Epithelial cell of esophagus (primary cell): ENCODE results near the gene MBLAC1.

Experiments used
- DNase-seq: peaks from one replicate; pipeline ENCODE4 v3.0.0; 2010; ENCODE audit warnings: low read depth
- H3K4me3 ChIP-seq: 2 replicates; pipeline ENCODE4 v1.5.1; 2011; ENCODE audit warnings: mild to moderate bottlenecking, low read length, control low read depth
- TF ChIP-seq, protein P1 (sequence below): IDR thresholded peaks from 2 replicates; pipeline ENCODE4 v1.5.1; 2011; ENCODE audit warnings: low read depth, mild to moderate bottlenecking, low read length, control low read depth, inconsistent platforms; ENCODE audit not compliant: insufficient read depth; ENCODE audit errors: missing control alignments

Gene MBLAC1

DNA sequence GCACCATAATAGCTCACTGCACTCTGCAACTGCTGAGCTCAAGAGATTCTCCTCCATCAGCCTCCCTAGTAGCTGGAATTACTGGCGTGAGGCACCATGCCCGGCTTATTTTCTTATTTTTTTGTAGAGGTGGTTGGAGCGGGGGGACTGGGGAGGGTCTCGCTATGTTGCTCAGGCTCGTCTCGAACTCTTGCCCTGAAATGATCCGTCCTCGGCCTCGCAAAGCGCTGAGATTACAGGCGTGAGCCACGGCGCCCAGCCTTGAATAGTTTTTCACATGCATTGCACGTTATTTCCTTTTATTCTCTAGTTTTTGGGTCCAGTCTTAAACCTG, 21.4 kb downstream of the MBLAC1 start:
- DNase-seq: no peak
- TF ChIP-seq, protein P1, sequence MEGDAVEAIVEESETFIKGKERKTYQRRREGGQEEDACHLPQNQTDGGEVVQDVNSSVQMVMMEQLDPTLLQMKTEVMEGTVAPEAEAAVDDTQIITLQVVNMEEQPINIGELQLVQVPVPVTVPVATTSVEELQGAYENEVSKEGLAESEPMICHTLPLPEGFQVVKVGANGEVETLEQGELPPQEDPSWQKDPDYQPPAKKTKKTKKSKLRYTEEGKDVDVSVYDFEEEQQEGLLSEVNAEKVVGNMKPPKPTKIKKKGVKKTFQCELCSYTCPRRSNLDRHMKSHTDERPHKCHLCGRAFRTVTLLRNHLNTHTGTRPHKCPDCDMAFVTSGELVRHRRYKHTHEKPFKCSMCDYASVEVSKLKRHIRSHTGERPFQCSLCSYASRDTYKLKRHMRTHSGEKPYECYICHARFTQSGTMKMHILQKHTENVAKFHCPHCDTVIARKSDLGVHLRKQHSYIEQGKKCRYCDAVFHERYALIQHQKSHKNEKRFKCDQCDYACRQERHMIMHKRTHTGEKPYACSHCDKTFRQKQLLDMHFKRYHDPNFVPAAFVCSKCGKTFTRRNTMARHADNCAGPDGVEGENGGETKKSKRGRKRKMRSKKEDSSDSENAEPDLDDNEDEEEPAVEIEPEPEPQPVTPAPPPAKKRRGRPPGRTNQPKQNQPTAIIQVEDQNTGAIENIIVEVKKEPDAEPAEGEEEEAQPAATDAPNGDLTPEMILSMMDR: no peak
- peak overlapping the region; percentile 87 for H3K4me3 ChIP-seq

DNA sequence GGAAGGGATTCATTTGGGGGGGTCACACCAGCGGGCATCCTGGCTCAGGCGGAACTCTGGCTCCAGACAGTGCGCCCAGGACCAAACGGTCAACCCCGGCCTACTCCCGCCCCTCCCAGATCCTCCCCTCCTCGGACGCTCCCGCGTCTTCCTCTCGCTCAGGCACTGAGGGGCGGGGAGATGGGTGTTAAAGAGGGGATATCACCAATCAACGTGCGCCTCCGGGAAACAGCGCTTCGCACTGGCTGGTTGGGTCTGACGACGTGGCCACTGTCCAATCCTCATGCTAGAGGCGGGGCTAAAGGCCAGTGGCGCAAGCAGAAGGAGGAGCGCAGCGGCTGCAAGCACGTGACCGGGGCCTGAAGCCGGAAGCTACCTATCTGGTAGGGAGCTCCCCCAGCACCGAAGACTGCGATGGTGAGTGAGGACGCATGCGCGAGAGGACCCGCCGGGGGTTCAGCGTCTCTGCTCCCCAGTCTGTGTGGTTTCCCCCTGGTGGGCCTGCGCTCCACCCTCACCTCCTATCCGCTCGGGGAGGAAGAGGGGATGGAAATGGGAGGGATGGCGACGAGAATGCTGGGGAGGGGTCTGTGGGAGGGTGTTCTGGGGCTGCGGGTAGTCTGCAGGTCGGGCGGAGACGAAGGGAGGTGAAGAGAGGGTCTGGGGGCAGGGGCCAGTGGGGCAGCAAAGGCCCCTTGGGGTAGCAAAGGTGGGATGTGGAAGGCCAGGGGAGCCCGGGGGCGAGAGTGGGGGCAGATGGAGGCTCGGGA, 22.0 kb downstream of the MBLAC1 start, which contains the start of gene LAMTOR4:
LAMTOR4 (plus strand) TSS at position 360 of the 770 bp plus-strand sequence; CDS start at position 415, 55 bp downstream.
- H3K4me3 ChIP-seq: peak within 1 kb of the TSS; percentile 87
- TF ChIP-seq, protein P1: no peak
- peak; percentile 100 for DNase-seq

DNA sequence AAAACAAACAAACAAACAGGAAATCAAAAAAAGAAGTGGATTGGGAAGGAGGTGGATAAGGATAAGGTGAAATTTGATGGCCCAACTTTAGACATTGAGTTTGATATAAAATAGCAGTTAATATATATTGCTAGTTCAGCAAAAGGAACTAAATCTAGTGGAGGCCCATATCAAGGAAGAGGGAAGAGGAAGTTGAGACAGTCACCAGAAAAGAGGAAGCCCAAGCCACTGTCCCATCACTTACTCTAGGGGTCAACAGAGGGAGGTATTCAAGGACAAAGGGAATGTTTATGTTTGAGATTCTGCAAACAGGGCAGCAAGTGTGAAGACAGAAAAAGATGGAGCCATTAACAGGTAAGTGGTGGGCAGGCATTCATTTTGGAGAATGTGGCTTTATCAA, 25.6 kb downstream of the MBLAC1 start:
- no peak overlapping the region for H3K4me3 ChIP-seq
- DNase-seq: no peak
- TF ChIP-seq, protein P1: no peak

DNA sequence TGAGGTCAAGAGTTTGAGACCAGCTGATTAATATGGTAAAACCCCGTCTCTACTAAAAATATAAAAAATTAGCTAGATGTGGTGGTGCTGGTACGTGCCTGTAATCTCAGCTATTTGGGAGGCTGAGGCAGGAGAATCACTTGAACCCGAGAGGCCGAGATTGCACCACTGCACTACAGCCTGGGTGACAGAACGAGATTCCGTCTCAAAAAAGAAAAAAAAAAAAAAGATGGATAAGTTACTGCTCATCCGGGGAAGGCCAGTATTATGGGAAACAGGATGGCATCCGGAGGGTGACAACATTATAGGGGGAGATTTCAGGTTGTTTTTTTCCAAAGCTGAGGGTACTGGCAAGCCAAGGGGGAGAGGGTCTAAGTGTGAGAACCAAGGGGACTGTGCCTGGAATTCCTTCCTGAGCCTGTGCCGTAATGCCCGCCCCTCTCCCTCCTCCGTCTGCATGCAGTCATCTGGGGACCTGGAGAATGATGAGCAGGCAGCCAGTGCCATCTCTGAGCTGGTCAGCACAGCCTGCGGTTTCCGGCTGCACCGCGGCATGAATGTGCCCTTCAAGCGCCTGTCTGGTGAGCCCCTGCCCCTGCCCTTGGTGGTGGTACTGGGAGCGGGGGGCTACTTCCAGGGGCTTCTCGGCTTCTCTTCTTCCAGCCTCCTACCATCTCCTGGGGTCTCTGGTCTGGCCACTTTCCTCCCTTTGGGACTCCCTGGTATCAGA, 26.3 kb downstream of the MBLAC1 start:
- DNase-seq: no peak
- H3K4me3 ChIP-seq: no peak overlapping the region
- TF ChIP-seq, protein P1: no peak

DNA sequence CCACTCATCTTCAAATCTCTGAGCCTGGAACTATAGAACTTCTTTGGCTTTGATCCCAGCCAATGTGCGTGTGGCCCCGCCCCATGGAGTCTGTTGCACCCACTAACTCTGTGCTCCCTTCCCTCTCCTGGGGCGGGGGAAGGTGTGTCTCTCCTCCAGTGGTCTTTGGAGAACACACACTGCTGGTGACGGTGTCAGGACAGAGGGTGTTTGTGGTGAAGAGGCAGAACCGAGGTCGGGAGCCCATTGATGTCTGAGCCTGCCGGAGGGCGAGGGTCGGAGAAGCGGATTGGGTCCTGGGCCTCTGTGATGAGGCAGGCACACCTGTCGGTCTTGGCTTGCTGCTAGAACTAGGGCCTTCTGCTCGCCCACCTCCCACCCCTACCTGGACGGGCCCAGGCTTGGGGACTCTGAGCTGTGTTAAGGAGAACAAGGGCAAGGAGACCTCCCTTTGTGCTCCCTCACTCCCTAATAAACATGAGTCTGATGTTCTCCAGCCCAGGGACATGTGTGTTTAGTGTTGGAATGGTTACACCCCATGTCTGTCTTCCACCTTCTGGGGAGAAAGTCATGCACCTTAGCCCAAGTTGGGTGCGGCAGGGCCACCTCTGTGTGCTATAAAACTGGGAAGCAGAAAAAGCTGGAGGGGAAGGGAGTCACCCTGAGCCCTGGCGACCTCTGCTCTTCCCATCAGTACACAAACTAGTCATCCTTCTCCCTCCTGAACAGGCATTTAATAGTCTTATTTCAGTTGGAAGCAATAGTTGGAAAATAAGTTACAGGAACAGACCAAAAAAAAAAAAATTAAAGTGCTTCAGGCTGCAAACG, 27.2 kb downstream of the MBLAC1 start:
- H3K4me3 ChIP-seq: no peak overlapping the region
- DNase-seq: no peak
- TF ChIP-seq, protein P1: no peak

DNA sequence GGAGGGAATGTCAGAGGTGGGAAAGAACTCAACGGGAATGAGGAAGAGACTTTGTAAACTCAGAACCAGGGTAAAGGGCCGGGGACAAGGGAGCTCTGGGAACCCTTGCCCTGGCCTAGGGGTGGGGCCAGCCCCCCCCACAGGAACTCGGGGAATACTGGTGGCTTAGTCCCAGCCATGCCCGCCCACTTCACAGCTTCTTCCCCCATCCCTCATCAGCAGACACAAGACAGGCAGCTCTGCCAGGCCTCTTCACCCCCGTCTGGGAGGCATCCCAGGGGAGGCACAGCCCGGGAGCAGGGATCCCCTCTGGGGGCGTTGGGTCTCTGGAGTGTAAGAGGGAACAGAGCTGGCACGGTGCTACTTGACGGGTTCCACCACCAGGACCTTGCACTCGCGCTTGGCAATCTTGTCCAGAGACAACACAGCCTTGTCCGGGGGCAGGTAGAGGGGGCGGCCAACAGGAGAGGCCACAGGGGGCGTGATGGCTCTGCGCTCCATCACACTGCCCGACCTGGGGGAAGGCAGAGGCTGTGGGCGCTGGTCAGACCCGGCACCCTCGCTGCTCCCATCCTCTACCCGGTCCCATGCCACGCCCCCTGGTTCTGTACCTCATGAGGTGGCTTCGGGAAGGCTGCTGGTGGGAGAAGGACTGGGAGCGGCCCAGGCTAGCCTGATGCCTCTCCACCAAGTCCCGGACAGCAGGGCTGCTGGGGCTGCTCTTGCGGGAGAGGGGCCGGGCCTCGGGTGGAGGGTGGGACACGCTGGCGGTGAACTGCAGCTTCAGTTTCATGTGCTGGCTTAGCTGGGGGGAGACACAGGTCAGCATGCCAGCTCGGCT, 28.1 kb downstream of the MBLAC1 start:
- DNase-seq: no peak
- H3K4me3 ChIP-seq: no peak overlapping the region
- TF ChIP-seq, protein P1: no peak
